IMR-90 (cell line): ENCODE data around the gene RPS28. TPM values are rescaled to one million over a fixed set of nuclear protein-coding genes. Genes with fewer than 3 reads are reported as not detected.

Source experiments
- ATAC-seq: fragments of 200-7000 bp; cut with Tn5 transposase; 2 replicates; pipeline ENCODE4 v1.9.1; 2020; ENCODE audit warnings: low read depth, mild to moderate bottlenecking, moderate library complexity
- BruUV-seq: library from RNA; stranded (reverse); fragments of 400-500 nt; replicated peaks from 2 replicates; lab custom pipeline; 2021; lab: Mats Ljungman, UMichigan
- CTCF ChIA-PET: fragments of 300-600 bp; formaldehyde crosslinking; extraction: SDS; loops from one replicate; lab custom pipeline; 2021; ENCODE audit warnings: antibody characterized with exemption; lab: Yijun Ruan, JAX
- POLR2A ChIA-PET: fragments of 300-600 bp; sonication (Branson Sonifier 250); formaldehyde crosslinking; loops from one replicate; lab custom pipeline; 2022; ENCODE audit warnings: antibody characterized with exemption; ENCODE audit not compliant: unreplicated experiment; lab: Charles Lee
- DNase-seq: peaks from one replicate; pipeline ENCODE4 v3.0.0; 2013
- H2AFZ ChIP-seq: replicated peaks from 2 replicates; pipeline ENCODE3; 2013; ENCODE audit warnings: low read length, mild to moderate bottlenecking; ENCODE audit not compliant: poor library complexity
- H2AK5ac ChIP-seq: 2 replicates; pipeline ENCODE4 v1.6.1; 2013; ENCODE audit warnings: low read depth, low read length, inconsistent platforms
- H2AK9ac ChIP-seq: replicated peaks from 2 replicates; pipeline ENCODE3; 2013; ENCODE audit warnings: mild to moderate bottlenecking, low read depth, low read length, moderate library complexity; ENCODE audit not compliant: poor library complexity
- H2BK120ac ChIP-seq: 2 replicates; pipeline ENCODE4 v1.6.1; 2013; ENCODE audit warnings: low read depth, low read length, inconsistent platforms
- H2BK15ac ChIP-seq: 3 replicates; pipeline ENCODE4 v1.6.1; 2013; ENCODE audit warnings: low read depth, low read length, inconsistent platforms
- H2BK20ac ChIP-seq: 2 replicates; pipeline ENCODE4 v1.6.1; 2013; ENCODE audit warnings: low read depth, mild to moderate bottlenecking, inconsistent platforms, low read length, moderate library complexity
- H2BK5ac ChIP-seq: 2 replicates; pipeline ENCODE4 v1.6.1; 2013; ENCODE audit warnings: mild to moderate bottlenecking, low read depth, low read length, inconsistent platforms; ENCODE audit not compliant: poor library complexity, severe bottlenecking
- H3K14ac ChIP-seq: replicated peaks from 2 replicates; pipeline ENCODE4 v1.6.1; 2013; ENCODE audit warnings: low read depth, low read length, inconsistent platforms
- H3K18ac ChIP-seq: 2 replicates; pipeline ENCODE4 v1.6.1; 2013; ENCODE audit warnings: low read depth, low read length, control low read depth
- H3K23ac ChIP-seq: 2 replicates; pipeline ENCODE4 v1.6.1; 2013; ENCODE audit warnings: low read depth, low read length, inconsistent platforms
- H3K27ac ChIP-seq: 2 replicates; pipeline ENCODE4 v1.5.1; 2013; ENCODE audit warnings: mild to moderate bottlenecking, control low read depth, low read length; ENCODE audit not compliant: insufficient read depth
- H3K27me3 ChIP-seq: 2 replicates; pipeline ENCODE4 v1.6.1; 2013; ENCODE audit warnings: low read length; ENCODE audit not compliant: control insufficient read depth, insufficient read depth
- H3K36me3 ChIP-seq: 2 replicates; pipeline ENCODE4 v1.6.1; 2013; ENCODE audit warnings: low read length, mixed read lengths; ENCODE audit not compliant: control insufficient read depth, insufficient read depth
- H3K4ac ChIP-seq: 2 replicates; pipeline ENCODE4 v1.6.1; 2013; ENCODE audit warnings: low read depth, low read length, inconsistent platforms
- H3K4me1 ChIP-seq: 2 replicates; pipeline ENCODE4 v1.6.1; 2013; ENCODE audit warnings: low read length, mixed read lengths; ENCODE audit not compliant: control insufficient read depth, insufficient read depth
- H3K4me2 ChIP-seq: 2 replicates; pipeline ENCODE4 v1.6.1; 2013; ENCODE audit warnings: low read depth, mild to moderate bottlenecking, control low read depth, low read length, moderate library complexity
- H3K4me3 ChIP-seq: 2 replicates; pipeline ENCODE4 v1.5.1; 2013; ENCODE audit warnings: low read depth, mild to moderate bottlenecking, control low read depth, low read length, moderate library complexity; ENCODE audit not compliant: insufficient read depth
- H3K56ac ChIP-seq: 2 replicates; pipeline ENCODE4 v1.6.1; 2013; ENCODE audit warnings: low read length, inconsistent platforms; ENCODE audit not compliant: insufficient read depth; ENCODE audit errors: extremely low read depth
- H3K79me1 ChIP-seq, 2 experiments: 2 replicates each; pipeline ENCODE4 v1.6.1; 2013; ENCODE audit warnings: low read length in 2 of 2, inconsistent platforms in 1 of 2, low read depth in 1 of 2
- H3K9ac ChIP-seq: 2 replicates; pipeline ENCODE4 v1.6.1; 2013; ENCODE audit warnings: low read depth, low read length, control low read depth
- H3K9me1 ChIP-seq: 2 replicates; pipeline ENCODE4 v1.6.1; 2013; ENCODE audit warnings: low read length, inconsistent platforms; ENCODE audit not compliant: insufficient read depth
- H3K9me3 ChIP-seq: 2 replicates; pipeline ENCODE4 v1.6.1; 2013; ENCODE audit warnings: low read length; ENCODE audit not compliant: control insufficient read depth, insufficient read depth
- H4K20me1 ChIP-seq: 2 replicates; pipeline ENCODE4 v1.6.1; 2013; ENCODE audit warnings: low read length, inconsistent platforms; ENCODE audit not compliant: insufficient read depth
- H4K5ac ChIP-seq: 2 replicates; pipeline ENCODE4 v1.6.1; 2013; ENCODE audit warnings: mild to moderate bottlenecking, low read depth, low read length, control low read depth
- H4K8ac ChIP-seq, 2 experiments: 2 replicates each; pipeline ENCODE4 v1.6.1; 2013; ENCODE audit warnings: low read depth in 2 of 2, low read length in 2 of 2, control low read depth in 1 of 2, inconsistent platforms in 1 of 2
- H4K91ac ChIP-seq: 2 replicates; pipeline ENCODE4 v1.6.1; 2013; ENCODE audit warnings: low read depth, low read length, inconsistent platforms; ENCODE audit not compliant: insufficient read depth
- CEBPB ChIP-seq: IDR thresholded peaks from 2 replicates; pipeline ENCODE4 v1.6.1; 2012; ENCODE audit warnings: low read depth, low read length, improper control_type of control experiment
- FOS ChIP-seq: fragments of 150-350 bp; IDR thresholded peaks from 2 replicates; pipeline ENCODE4 v1.6.1; 2016; ENCODE audit warnings: low read depth, low read length
- MAFK ChIP-seq: IDR thresholded peaks from 2 replicates; pipeline ENCODE4 v1.6.1; 2012; ENCODE audit warnings: low read depth, low read length, improper control_type of control experiment
- MAZ ChIP-seq: IDR thresholded peaks from 2 replicates; pipeline ENCODE4 v1.6.1; 2012; ENCODE audit warnings: low read depth, mild to moderate bottlenecking, low read length, improper control_type of control experiment, moderate library complexity, borderline replicate concordance
- RCOR1 ChIP-seq: IDR thresholded peaks from 2 replicates; pipeline ENCODE4 v1.6.1; 2012; ENCODE audit warnings: mild to moderate bottlenecking, low read length, improper control_type of control experiment; ENCODE audit not compliant: insufficient replicate concordance
- SMC3 ChIP-seq: fragments of 150-350 bp; IDR thresholded peaks from 2 replicates; pipeline ENCODE4 v1.6.1; 2016; ENCODE audit warnings: low read depth, mild to moderate bottlenecking, antibody characterized with exemption, low read length, moderate library complexity
- WGBS, 2 experiments: methylation state at CpG; one replicate each; pipeline versions ENCODE4 v1.1.5 to v1.1.7; 2013; ENCODE audit warnings: missing lambda C conversion rate in 2 of 2; ENCODE audit not compliant: insufficient read length in 1 of 2; ENCODE audit errors: extremely low coverage in 2 of 2; 5-methylcytosine and 5-hydroxymethylcytosine counted together
- dilution Hi-C: fragments of 300-500 bp; cut with HindIII; formaldehyde crosslinking; loops from one replicate; pipeline ENCODE4 v1.14.3; 2018; ENCODE audit warnings: low sequenced_read_pairs; ENCODE audit not compliant: unreplicated experiment
- in situ Hi-C: fragments of 300-500 bp; cut with MboI; formaldehyde crosslinking; loops from 3 replicates; pipeline ENCODE4 v1.14.3; 2019; ENCODE audit warnings: low sequenced_read_pairs, inconsistent platforms, mixed read lengths
- intact Hi-C: fragments of 100-400 bp; cut with micrococcal nuclease; formaldehyde crosslinking; loops from 2 replicates; pipeline ENCODE4 v1.10.0; 2022
- polyA plus RNA-seq, 3 experiments: library from polyadenylated mRNA; depleted of rRNA; stranded (reverse); fragments of >200 nt; gene quantifications; 2 replicates each; pipeline ENCODE4 v1.2.3, GENCODE V29; 2012; ENCODE audit warnings: low replicate concordance in 1 of 3
- total RNA-seq: library from RNA; depleted of rRNA; stranded (reverse); fragments of >200 nt; gene quantifications from 2 replicates; pipeline ENCODE4 v1.2.3, GENCODE V29; 2012
- TF ChIP-seq, protein P1 (sequence below): fragments of 150-350 bp; IDR thresholded peaks from 2 replicates; pipeline ENCODE4 v1.6.1; 2017; ENCODE audit warnings: mild to moderate bottlenecking, antibody characterized with exemption, low read length, low read depth

The RPS28 gene
- total and polyA plus RNA-seq, 2 of the 4 experiments (the other 2 are of a cell fraction): 143 to 643 TPM

DNA sequence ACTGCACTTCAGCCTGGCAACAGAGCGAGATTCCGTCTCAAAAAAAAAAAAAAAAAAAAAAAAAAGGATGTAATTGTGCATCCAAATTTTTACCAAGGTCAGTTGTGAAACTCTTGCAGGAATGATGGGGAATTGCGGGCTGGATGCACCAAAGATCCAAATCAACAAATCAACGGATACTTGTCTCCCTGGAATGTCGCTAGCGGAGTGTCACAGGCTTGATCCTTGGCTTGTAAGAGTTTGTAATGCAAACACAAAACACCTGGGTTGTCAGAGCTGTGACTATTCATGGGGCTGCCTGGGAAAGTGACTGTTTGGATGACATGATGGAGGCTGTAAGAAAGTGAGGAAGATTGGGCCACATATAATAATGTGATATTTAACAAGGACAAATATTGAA, 17.5 kb downstream of the RPS28 start:
- Histone ChIP-seq H3K36me3 (no peaks in the 10 kb centered on the region), H2AK9ac (no peak overlapping the region), H3K4me1 (peaks cover 4% of the 10 kb centered on the region; the same call in 1 of the 2 replicates), H4K5ac (no peak overlapping the region), H2AK5ac (no peak overlapping the region), H3K27me3 (peaks cover 41% of the 10 kb centered on the region), H2BK15ac (no peak overlapping the region), H3K14ac (no peak overlapping the region), H3K9me3 (no peaks in the 10 kb centered on the region), H2BK5ac (no peak overlapping the region), H3K18ac (no peak overlapping the region), H3K4me2 (no peak overlapping the region), H3K4me3 (no peak overlapping the region), H3K4ac (no peak overlapping the region), H3K56ac (no peak overlapping the region), H2BK20ac (no peak overlapping the region), H3K9me1 (no peaks in the 10 kb centered on the region), H3K79me1 (no peaks in the 10 kb centered on the region), H3K9ac (no peak overlapping the region), H3K23ac (no peak overlapping the region), H4K8ac (no peak overlapping the region), H2BK120ac (no peak overlapping the region), H4K20me1 (no peaks in the 10 kb centered on the region), H4K91ac (no peak overlapping the region), H2AFZ (no peak overlapping the region), H3K27ac (no peak overlapping the region)
- TF ChIP-seq, protein P1, sequence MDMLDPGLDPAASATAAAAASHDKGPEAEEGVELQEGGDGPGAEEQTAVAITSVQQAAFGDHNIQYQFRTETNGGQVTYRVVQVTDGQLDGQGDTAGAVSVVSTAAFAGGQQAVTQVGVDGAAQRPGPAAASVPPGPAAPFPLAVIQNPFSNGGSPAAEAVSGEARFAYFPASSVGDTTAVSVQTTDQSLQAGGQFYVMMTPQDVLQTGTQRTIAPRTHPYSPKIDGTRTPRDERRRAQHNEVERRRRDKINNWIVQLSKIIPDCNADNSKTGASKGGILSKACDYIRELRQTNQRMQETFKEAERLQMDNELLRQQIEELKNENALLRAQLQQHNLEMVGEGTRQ: no peak
- TF ChIP-seq CEBPB (no peak), RCOR1 (no peak), FOS (no peak), SMC3 (no peak), MAFK (no peak), MAZ (no peak)
- POLR2A ChIA-PET: no interaction called here
- in situ Hi-C loops (no loop called here), dilution Hi-C loops (no loop called here), intact Hi-C loops (no loop called here)
- DNase-seq (no peak), ATAC-seq (no peak)
- BruUV-seq: no TSS peak
- CTCF ChIA-PET: no interaction called here
- WGBS, 2 experiments: 60% methylated on average over 2 of the region's 6 CpGs; no CpG with 5 or more reads in 1 of the 2 experiments
